Measurements from ENCODE around the gene TNFSF10.

The TNFSF10 gene

DNA sequence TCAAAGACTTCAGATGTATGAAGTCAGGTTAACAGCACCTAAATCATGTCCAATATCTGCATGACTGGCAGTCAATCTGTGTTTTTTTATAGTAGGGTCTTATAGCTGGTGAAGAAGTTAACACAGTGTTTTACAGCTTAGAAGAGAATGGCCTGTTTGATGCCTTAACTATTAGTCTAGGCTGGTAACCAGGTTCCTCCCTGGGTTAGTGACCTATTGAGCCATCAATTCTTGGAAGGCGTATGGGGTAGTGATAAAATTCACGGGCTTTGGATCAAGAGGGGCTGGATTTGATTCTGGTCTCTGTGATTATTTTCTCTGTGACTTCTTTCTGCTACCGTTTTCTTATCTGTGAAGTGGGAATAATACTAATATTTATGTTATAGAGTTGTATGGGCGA lies 16.0 kb upstream of the TNFSF10 start:
- Histone ChIP-seq H4K20me1 (ENCODE audit: insufficient read depth, low read length) (no peaks in the 10 kb centered on the region), H3K4me1 (ENCODE audit: low read length) (no peaks in the 10 kb centered on the region), H2AFZ (ENCODE audit: low read depth, low read length) (no peak overlapping the region), H3K36me3 (replicated peaks; ENCODE audit: low read depth, low read length) (no peaks in the 10 kb centered on the region), H3K79me2 (ENCODE audit: low read length) (no peaks in the 10 kb centered on the region), H3K9me3 (ENCODE audit: insufficient read depth, low read length) (no peaks in the 10 kb centered on the region), H3K9ac (ENCODE audit: low read length) (no peak overlapping the region), H3K27ac (ENCODE audit: low read length) (no peak overlapping the region), H3K4me3 (ENCODE audit: low read length) (no peak overlapping the region), H3K27me3 (ENCODE audit: low read depth, low read length) (no peaks in the 10 kb centered on the region), H3K4me2 (ENCODE audit: low read length) (no peak overlapping the region)
- TF ChIP-seq EZH2phosphoT487 (IDR thresholded peaks at IDR 0.05; ENCODE audit: low read depth) (no peak), CTCF (IDR thresholded peaks at IDR 0.05; ENCODE audit: low read depth, low read length) (no peak)

DNA sequence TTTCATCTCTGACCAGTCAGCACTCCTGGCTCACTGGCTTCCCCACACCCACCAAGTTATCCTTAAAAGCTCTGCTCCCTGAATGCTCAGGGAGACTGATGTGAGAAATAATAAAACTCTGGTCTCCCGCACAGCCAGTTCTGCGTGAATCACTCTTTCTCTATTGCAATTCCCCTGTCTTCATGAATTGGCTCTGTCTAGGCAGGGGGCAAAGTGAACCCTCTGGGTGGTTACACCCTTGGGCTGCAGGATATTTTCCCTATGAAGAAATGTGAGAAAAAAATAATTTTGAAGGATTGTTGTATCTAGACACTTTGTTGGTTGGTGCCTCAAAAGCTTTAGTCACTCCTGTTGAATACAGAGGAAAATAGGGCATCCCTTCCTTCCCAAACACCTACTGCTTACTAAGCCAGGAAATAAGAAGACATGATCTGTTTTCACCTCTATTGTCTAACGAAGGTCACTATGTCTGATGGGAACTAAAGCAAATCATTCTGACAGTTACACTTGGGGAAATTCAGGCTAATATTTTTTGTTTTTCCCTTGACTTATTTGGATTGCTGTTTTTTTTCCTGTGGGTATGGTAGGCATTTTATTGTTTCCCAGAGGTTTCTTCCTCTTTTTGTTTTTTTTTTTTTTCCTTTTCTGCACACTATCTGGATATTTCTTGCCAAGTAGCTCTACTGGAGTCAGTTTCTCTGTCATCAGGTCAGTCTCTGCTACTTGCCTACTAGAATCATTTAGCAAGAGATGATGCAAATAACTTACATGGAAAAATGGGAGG lies 15.3 kb upstream of the TNFSF10 start:
- Histone ChIP-seq H3K4me3 (ENCODE audit: low read length) (no peak overlapping the region), H3K4me2 (ENCODE audit: low read length) (no peak overlapping the region), H3K27me3 (ENCODE audit: low read depth, low read length) (no peaks in the 10 kb centered on the region), H3K36me3 (replicated peaks; ENCODE audit: low read depth, low read length) (no peaks in the 10 kb centered on the region), H3K27ac (ENCODE audit: low read length) (no peak overlapping the region), H2AFZ (ENCODE audit: low read depth, low read length) (no peak overlapping the region), H3K9ac (ENCODE audit: low read length) (no peak overlapping the region), H3K4me1 (ENCODE audit: low read length) (no peaks in the 10 kb centered on the region), H3K79me2 (ENCODE audit: low read length) (no peaks in the 10 kb centered on the region), H4K20me1 (ENCODE audit: insufficient read depth, low read length) (no peaks in the 10 kb centered on the region), H3K9me3 (ENCODE audit: insufficient read depth, low read length) (no peaks in the 10 kb centered on the region)
- no peak for TF ChIP-seq EZH2phosphoT487 (IDR thresholded peaks at IDR 0.05; ENCODE audit: low read depth)
- no peak for TF ChIP-seq CTCF (IDR thresholded peaks at IDR 0.05; ENCODE audit: low read depth, low read length)

GRCh38 chr3:172537507-172538158 lies 14.4 kb upstream of the TNFSF10 start:
- H4K20me1 ChIP-seq (ENCODE audit: insufficient read depth, low read length): no peaks in the 10 kb centered on the region
- H3K9ac ChIP-seq (ENCODE audit: low read length): no peak overlapping the region
- TF ChIP-seq EZH2phosphoT487 (IDR thresholded peaks at IDR 0.05; ENCODE audit: low read depth): no peak
- no peak for TF ChIP-seq CTCF (IDR thresholded peaks at IDR 0.05; ENCODE audit: low read depth, low read length)

DNA sequence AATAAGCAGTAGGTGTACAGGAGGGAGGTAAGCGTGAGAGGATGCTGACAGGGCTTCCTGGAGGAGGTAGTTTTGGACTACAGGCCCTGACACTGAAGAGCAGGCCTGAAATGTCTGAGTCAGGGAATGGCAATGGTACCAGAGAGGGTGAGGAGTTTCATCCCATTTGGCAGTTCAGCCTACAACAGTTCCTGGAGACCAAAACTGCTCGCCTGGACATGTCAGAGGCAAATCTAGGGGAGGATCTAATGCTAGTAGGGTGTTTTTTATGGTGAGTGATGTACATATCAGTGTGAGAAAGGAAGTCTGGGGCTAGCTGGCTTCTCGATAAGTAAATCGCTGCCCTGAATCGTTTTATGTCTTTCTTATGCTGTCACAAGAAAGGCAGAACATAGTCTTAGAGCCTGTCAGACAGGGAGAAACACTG lies 13.8 kb upstream of the TNFSF10 start:
- TF ChIP-seq EZH2phosphoT487 (IDR thresholded peaks at IDR 0.05; ENCODE audit: low read depth) (no peak), CTCF (IDR thresholded peaks at IDR 0.05; ENCODE audit: low read depth, low read length) (no peak)
- no peaks in the 10 kb centered on the region for H3K4me1 ChIP-seq (ENCODE audit: low read length)

More at GRCh38 chr3:172537507-172538158, 14.4 kb upstream of the TNFSF10 start:
- H3K4me1 ChIP-seq (ENCODE audit: low read length): no peaks in the 10 kb centered on the region
- no peaks in the 10 kb centered on the region for H3K79me2 ChIP-seq (ENCODE audit: low read length)
- no peaks in the 10 kb centered on the region for H3K27me3 ChIP-seq (ENCODE audit: low read depth, low read length)
- no peak overlapping the region for H2AFZ ChIP-seq (ENCODE audit: low read depth, low read length)
- H3K27ac ChIP-seq (ENCODE audit: low read length): no peak overlapping the region
- H3K9me3 ChIP-seq (ENCODE audit: insufficient read depth, low read length): no peaks in the 10 kb centered on the region
- H3K4me3 ChIP-seq (ENCODE audit: low read length): no peak overlapping the region
- H3K36me3 ChIP-seq (replicated peaks; ENCODE audit: low read depth, low read length): no peaks in the 10 kb centered on the region
- H3K4me2 ChIP-seq (ENCODE audit: low read length): no peak overlapping the region

More for the DNA sequence above, 13.8 kb upstream of the TNFSF10 start:
- Histone ChIP-seq H3K4me2 (ENCODE audit: low read length) (no peak overlapping the region), H3K27me3 (ENCODE audit: low read depth, low read length) (no peaks in the 10 kb centered on the region), H3K36me3 (replicated peaks; ENCODE audit: low read depth, low read length) (no peaks in the 10 kb centered on the region), H3K27ac (ENCODE audit: low read length) (no peak overlapping the region), H3K9me3 (ENCODE audit: insufficient read depth, low read length) (no peaks in the 10 kb centered on the region), H4K20me1 (ENCODE audit: insufficient read depth, low read length) (no peaks in the 10 kb centered on the region), H3K9ac (ENCODE audit: low read length) (no peak overlapping the region), H3K4me3 (ENCODE audit: low read length) (no peak overlapping the region), H2AFZ (ENCODE audit: low read depth, low read length) (no peak overlapping the region), H3K79me2 (ENCODE audit: low read length) (no peaks in the 10 kb centered on the region)
